ENCODE data around the gene PRTFDC1.

The PRTFDC1 gene

DNA sequence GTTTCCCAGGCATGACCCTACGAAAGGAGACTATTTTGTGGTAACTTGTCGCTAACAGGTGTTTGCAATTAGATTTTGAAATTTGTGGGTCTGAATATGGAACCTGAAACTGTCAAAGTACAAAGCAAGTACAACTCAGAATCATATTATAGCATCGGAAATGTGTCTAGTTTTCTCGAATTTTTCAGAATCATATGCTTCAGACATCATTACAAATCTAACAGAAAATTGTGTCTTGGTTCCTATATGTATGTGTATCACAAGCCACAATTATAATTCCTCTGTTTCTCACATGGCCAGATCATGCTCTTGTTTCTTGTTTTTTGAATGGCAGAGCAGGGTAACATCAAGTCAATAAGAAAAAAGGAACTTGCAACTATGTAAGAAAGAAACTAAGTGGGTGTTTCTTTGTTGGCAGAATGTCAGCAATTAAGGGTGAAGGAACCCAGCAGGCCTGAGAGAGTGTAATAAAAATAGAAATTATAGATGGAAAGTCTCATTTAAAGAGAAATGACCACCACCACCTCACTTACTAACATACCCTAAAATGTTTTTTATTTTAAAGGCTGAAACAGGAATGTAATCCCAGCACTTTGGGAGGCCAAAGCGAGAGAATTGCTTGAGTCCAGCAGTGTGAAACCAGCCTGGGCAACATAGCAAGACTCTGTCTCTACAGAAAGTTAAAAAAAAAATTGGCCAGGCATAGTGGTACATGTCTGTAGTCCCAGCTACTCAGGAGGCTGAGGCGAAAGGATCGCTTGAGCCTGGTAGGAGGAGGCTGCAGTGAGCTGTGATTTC, 51.3 kb downstream of the PRTFDC1 start:
- DNase-seq = no peak

DNA sequence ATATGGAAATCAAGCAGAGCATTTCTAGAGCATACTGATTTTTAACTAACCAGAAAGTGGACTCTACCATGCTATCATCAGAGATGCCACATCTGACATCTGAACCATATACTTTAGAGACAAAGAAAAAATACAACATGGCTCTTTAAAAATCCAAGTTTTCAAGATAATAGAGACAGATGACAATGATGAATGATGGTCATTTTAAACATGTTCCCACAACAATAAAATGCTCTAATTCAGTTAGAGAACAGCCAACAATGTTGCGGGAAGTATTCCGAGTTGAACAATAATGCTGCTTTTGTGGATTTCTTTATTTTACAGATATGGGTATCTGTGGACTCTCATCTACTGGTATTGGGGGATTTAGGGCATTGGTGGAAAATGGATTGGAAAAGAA, 52.8 kb downstream of the PRTFDC1 start:
- no peak for DNase-seq

DNA sequence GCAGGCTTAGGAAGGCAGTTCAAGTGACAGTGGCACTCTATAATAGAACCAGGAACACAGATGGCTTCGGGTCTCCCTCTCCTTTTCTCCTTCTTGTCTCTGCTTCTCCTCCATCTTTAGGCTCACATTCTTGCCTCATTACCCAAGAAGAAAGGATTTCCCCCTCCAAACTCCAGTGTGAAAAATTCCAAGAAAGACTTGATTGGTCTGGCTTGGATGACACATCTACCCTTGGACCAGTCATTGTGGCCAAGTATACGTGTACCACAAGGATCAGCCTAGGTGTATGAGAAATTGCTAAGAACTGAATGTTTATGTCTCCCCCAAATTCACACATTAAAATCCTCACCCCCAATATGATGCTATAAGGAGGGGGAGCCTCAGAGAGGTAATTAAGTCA, 53.9 kb downstream of the PRTFDC1 start:
- no peak for DNase-seq

DNA sequence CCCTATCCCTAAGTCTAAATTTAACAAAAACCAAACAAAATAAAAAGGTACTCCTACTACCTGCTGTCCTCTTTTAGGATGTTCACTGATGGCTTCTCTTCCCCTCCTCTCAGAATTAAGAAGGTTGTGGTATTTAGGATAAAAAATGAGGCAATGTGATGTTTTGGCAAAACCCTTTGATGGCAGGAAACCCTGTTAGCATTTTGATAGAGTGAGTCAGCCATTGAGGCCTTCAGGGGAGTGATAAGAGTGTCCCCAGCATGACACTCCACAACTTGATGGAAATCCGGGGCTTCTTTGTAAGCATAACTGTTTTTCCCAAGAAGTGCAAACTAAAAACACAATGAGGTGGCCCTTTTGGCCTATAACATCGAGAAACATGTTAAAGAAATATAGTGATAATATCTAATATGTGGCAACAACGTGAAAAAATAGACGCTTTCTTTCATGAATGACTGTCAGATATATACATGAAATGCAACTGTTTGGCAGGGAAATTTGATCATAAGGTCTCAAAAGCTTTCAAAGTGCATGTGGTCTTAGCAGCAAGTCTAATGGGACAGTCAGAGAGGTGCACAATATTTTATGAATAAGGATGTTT, 55.0 kb downstream of the PRTFDC1 start:
- peak; percentile 19 for DNase-seq

- DNase-seq = peak; percentile 50
These were observed 57.7 kb downstream of the PRTFDC1 start for GRCh38 chr10:24894728-24895127.

- peak; percentile 12 for DNase-seq
These were observed 58.1 kb downstream of the PRTFDC1 start for GRCh38 chr10:24894309-24894708.

DNA sequence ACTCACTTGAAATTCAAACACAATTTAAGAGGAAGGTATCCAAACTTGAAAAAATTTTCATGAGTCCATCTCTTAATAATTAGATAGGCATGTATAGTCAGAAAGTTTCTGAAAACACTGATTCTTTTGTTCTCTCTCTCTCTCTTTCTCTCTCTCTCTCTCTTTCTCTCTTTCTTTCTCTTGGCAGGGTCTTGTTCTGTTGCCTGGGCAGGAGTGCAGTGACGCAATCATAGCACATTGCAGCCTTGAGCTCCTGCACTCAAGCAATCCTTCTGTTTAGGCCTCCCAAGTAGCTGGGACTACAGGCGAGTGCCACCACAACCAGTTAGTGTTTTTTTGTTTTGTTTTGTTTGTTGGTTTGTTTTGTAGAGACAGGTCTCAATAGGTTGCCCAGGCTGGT, 59.3 kb downstream of the PRTFDC1 start:
- no peak for DNase-seq

- no peak for DNase-seq
These were observed 60.6 kb downstream of the PRTFDC1 start for GRCh38 chr10:24891823-24892222.

GRCh38 chr10:24889639-24890038, 62.8 kb downstream of the PRTFDC1 start:
- no peak for DNase-seq

DNA sequence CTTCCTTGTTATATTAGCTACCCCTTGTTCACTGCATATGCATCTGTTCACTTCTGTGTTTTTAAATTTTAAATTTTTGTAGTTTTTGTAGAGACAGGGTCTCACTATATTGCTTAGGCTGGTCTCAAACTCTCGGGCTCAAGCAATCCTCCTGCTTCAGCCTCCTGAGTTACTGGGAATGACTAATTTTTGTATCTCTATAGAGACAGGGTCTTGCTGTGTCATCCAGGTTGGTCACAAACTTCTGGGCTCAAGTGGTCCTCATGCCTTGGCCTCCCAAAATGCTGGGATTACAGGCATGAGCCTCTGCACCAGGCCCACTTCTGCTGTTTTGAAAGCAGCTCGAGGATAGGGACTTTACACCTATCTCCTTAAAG, 64.6 kb downstream of the PRTFDC1 start:
- no peak for DNase-seq

DNA sequence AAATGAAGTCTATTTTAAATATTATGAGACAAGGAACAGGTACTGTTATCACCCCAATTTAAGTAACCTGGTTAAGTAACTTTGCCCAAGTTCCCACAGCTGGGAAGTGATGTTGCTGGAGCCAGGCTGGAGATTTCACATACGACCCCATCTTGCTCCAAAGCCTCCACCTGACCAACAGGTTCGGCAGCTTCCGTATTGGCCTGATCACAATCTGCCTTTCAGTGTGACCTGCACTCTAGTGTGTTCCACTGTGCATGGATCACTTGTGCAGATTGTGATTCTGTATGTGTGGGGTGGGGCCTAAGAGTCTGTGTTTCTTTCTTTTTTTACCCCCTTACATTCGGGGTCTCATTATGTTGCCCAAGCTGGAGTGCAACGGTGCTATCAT, 66.1 kb downstream of the PRTFDC1 start:
- DNase-seq = no peak

GRCh38 chr10:24885551-24886289, 66.7 kb downstream of the PRTFDC1 start:
- no peak for DNase-seq

- no peak for DNase-seq
These were observed 67.6 kb downstream of the PRTFDC1 start for GRCh38 chr10:24884793-24885192.

DNA sequence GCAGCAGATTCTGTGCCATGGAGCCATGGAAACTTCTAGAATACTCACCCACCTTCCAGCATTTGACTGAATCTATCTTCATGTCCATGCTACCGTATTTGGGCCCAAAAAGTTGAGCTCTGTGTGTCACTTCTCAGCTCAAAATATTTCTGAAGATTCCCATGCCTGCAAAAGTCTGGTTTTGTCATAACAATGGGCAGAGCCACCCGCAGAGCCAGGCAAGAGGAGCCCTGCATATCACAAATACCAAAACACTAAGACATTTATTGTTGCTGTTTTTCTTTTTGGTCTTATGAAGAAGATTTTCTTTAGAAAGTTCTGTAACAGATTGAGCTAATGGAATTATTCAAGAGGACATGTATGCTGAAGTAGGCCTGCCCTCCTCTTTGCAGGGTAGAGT, 68.1 kb downstream of the PRTFDC1 start:
- DNase-seq = no peak

GRCh38 chr10:24883176-24883575, 69.2 kb downstream of the PRTFDC1 start:
- no peak for DNase-seq

DNA sequence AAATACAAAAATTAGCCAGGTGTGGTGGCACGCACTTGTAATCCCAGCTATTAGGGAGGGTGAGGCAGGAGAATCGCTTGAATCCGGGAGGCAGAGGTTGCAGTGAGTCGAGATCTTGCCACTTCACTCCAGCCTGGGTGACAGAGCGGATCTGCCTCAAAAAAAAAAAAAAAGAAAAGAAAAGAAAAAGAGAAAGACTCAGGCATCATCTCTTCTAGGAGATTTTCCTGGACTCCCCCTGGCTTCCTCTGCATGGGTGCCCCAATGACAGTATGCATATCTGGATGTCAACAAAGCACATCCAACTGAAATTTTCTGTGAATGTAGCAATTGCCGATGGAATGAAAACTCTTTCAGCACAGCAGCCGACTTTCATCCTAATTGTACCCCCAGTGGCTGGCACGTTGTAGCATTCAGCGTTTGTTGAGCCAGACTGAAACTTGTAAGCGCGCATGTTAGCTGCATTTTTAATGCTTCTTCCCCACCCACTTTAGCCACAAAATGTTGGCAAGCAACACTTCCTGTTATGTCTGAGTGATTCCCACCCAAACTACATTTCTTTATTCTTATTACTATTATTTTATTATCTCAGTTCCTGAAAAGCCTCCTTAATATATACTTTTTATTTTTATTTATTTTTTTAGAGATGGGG, 70.2 kb downstream of the PRTFDC1 start:
- peak; percentile 60 for DNase-seq

- DNase-seq = no peak
These were observed 72.5 kb downstream of the PRTFDC1 start for GRCh38 chr10:24879861-24880260.

DNA sequence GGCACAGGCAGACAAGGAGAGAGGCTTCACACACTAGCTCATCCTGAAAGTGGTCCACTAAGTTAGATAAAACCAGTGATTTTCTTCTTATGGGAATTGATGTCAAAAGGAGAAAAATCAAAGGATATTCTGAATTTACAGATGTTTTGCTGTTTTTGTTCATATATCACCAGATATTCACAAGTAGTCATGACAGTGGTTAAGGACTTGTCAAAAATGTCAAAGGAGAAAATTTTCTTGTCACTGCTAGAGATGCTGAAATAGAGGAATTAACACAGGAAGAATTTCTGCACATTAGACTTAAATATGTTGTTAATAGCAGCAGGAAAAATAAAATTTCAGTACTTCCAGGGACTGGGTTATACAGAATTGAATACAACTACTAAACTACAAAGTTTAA, 78.3 kb downstream of the PRTFDC1 start:
- no peak for DNase-seq

GRCh38 chr10:24873281-24873683, 79.1 kb downstream of the PRTFDC1 start:
- DNase-seq = no peak

DNA sequence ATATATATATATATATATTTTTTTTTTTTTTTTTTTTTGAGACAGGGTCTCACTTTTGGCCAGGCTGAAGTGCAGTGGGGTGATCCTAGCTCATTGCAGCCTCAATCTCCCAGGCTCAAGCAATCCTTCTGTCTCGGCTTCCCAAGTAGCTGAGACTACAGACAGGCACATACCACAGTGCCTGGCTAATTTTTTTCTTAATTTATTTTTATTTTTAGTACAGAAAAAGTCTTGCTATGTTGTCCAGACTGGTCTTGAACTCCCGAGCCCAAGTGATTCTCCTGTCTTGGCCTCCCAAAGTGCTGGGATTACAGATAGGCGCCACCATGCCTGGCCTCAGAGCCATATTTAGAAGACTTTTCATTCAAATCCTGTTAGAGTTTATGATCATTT, 79.6 kb downstream of the PRTFDC1 start:
- no peak for DNase-seq

- DNase-seq = no peak
These were observed 80.2 kb downstream of the PRTFDC1 start for GRCh38 chr10:24872049-24872789.

DNA sequence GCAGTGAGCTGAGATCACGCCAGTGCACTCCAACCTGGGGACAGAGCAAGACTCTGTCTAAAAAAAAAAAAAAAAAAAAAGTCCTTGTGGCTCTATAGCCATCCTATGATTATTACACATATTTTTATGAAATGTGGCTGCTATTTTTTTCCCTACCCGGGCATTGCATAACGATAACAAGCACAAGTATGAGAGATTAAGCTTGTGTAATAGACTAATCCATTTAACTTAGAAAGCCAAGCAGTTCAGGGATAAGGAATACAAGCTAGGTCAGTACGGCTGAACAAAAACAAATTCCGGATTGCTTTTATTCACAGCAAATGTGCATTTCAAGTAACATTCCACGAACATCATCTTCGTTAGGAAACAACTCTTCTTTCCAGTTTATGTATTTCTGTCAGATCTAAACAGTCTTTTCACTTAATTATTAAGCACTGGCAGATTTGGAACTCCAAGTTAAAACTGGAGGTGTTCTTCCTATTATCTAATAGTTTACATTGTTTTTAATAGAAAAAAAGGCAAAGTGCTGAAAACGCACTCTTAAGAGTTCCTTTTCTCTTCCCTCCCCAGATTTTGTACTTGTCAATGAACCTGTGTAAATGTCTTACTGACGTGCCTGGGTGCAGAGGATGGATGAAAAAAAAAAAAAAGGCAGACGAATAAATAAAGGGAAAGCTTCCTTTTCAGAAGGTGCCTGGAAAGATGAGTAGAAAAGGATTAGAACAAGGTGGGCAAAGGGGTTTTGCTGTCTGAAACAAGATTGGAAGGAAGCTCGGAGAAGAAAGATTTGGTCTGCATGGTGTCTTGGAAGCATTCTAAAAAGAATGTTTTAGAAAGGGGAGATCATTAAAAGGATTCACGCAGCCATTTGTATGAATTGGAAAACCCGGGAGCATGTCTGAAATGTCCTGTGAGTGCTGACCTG, 81.1 kb downstream of the PRTFDC1 start:
- no peak for DNase-seq

Measured in central memory CD4-positive, alpha-beta T cell (primary cell).